Activated CD4-positive, alpha-beta T cell treated with anti-CD3 and anti-CD28 coated beads for 1 hour (primary cell): ENCODE measurements around the gene IRGQ.
"Not testable (repeated sequence)": the region's sequence is repeated elsewhere in the genome, so short reads cannot be mapped to it uniquely, and the experiment has no call there.

Source experiments
- DNase-seq: peaks from one replicate; pipeline ENCODE4 v3.0.0-alpha.2; 2020

The IRGQ gene

GRCh38 chr19:43597876-43598275 lies 1.9 kb upstream of the IRGQ start:
- DNase-seq, result no peak

GRCh38 chr19:43596842-43597461 lies 1.0 kb upstream of the IRGQ start:
- DNase-seq, result no peak

- DNase-seq, result peak; percentile 13
Observed at GRCh38 chr19:43595605-43595998, 332 bp downstream of the IRGQ start.

GRCh38 chr19:43594710-43595604 lies 977 bp downstream of the IRGQ start:
- DNase-seq, result peak; percentile 58

GRCh38 chr19:43594081-43594697 lies 1.7 kb downstream of the IRGQ start:
- no peak for DNase-seq

- DNase-seq, result no peak
Observed at GRCh38 chr19:43592800-43593350, 3.1 kb downstream of the IRGQ start.

- DNase-seq, result no peak
Observed at GRCh38 chr19:43591904-43592772, 3.8 kb downstream of the IRGQ start.

GRCh38 chr19:43589678-43590077 lies 6.3 kb downstream of the IRGQ start:
- DNase-seq, result no peak

- no peak for DNase-seq
Observed at GRCh38 chr19:43589277-43589676, 6.7 kb downstream of the IRGQ start.

GRCh38 chr19:43587029-43587428 lies 8.9 kb downstream of the IRGQ start:
- not testable (repeated sequence) for DNase-seq

GRCh38 chr19:43586346-43586745 lies 9.6 kb downstream of the IRGQ start:
- no peak for DNase-seq

- no peak for DNase-seq
Observed at GRCh38 chr19:43584484-43584883, 11.4 kb downstream of the IRGQ start.

GRCh38 chr19:43582495-43582894 lies 13.4 kb downstream of the IRGQ start:
- no peak for DNase-seq

GRCh38 chr19:43581467-43581866 lies 14.5 kb downstream of the IRGQ start:
- DNase-seq, result no peak

GRCh38 chr19:43578787-43579186 lies 17.1 kb downstream of the IRGQ start:
- DNase-seq, result no peak

GRCh38 chr19:43575955-43576878 lies 19.7 kb downstream of the IRGQ start:
- no peak for DNase-seq

- DNase-seq, result peak; percentile 89
Observed at GRCh38 chr19:43575156-43575950, 20.6 kb downstream of the IRGQ start, which contains the start of the genes PINLYP and XRCC1. Gene PINLYP, plus strand, starts transcription at chr19:43575801. Its CDS starts 1,391 bp downstream, at chr19:43577192. Gene XRCC1, minus strand, starts transcription at chr19:43575527. Its CDS starts 69 bp downstream, at chr19:43575458.

GRCh38 chr19:43574424-43575155 lies 21.3 kb downstream of the IRGQ start:
- no peak for DNase-seq

- DNase-seq, result no peak
Observed at GRCh38 chr19:43572171-43572588, 23.8 kb downstream of the IRGQ start.
